Nephron (organoid): ENCODE data around the gene SNED1.
A peak's percentile ranks its signal among the peaks of the same experiment; 100 is the strongest.

ENCODE experiments used
- H3K27ac Mint-ChIP-seq, 3 experiments: 2 replicates each; pipeline ENCODE4 v1.8.0; 2020; ENCODE audit warnings: mixed read lengths in 3 of 3, mild to moderate bottlenecking in 2 of 3, moderate library complexity in 1 of 3
- H3K27me3 Mint-ChIP-seq: 2 replicates; pipeline ENCODE4 v1.8.0; 2021; ENCODE audit warnings: low read depth, mild to moderate bottlenecking, moderate library complexity, mixed read lengths
- H3K36me3 Mint-ChIP-seq: 2 replicates; pipeline ENCODE4 v1.8.0; 2020; ENCODE audit warnings: low read depth, mixed read lengths
- H3K4me1 Mint-ChIP-seq: 2 replicates; pipeline ENCODE4 v1.8.0; 2020; ENCODE audit warnings: mixed read lengths
- H3K4me3 Mint-ChIP-seq, 3 experiments: 2 replicates each; pipeline ENCODE4 v1.8.0; 2020; ENCODE audit warnings: mild to moderate bottlenecking in 3 of 3, mixed read lengths in 3 of 3, moderate library complexity in 2 of 3
- H3K9me3 Mint-ChIP-seq: 2 replicates; pipeline ENCODE4 v1.8.0; 2020; ENCODE audit warnings: mixed read lengths
- TF ChIP-seq, protein P1 (sequence below), 3 experiments: fragments of 200-600 bp; sonication (generic); IDR thresholded peaks; one replicate each; pipeline ENCODE4 v1.5.0; 2021; ENCODE audit warnings: antibody characterized with exemption in 3 of 3; ENCODE audit not compliant: unreplicated experiment in 3 of 3

The SNED1 gene

DNA sequence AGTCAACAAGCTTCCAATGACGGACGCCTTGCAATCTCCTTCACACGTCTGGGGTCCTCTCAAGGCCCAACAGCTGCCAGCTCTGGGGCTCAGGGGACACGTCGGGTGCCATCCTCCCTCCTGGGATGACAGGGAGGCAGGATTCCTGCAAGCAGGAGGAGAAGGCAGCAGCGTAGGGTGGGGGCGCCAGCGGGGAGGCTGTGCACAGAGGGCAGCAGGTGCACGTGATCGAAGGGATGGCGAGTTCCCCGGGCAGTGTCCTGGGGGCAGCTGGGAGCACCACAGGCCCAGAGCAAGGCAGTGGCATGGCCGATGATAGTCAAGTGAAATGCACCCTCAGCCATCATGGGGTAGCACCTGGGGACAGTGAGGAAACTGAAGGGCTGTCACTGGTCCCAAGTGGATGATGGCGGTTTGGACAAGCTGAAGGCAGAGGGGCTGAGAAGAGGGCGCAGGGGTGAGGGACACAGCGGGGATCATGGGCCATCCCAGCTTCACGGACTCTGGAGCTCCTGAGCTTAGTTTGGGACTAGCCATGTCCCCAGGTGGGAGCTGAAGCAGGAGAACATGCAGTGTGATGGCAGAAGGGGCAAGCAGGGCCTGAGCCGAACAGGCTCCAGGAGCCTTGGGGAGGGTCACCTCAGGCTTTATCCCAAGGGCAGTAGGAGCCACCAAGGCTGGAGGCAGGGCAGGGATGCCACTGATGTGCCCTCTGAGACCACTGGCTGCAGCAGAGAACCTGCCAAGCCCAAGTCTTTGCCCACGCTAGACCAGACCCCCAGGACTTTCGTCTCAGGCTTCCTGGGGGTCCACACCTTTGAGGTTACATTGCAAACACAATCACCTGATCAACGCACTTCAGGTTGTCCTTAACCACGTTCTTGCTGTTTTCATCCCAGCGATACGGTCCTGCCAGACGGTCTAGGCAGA lies 16.3 kb upstream of the SNED1 start:
- peaks cover 10% of the 10 kb centered on the region for H3K4me1 Mint-ChIP-seq
- TF ChIP-seq, protein P1, sequence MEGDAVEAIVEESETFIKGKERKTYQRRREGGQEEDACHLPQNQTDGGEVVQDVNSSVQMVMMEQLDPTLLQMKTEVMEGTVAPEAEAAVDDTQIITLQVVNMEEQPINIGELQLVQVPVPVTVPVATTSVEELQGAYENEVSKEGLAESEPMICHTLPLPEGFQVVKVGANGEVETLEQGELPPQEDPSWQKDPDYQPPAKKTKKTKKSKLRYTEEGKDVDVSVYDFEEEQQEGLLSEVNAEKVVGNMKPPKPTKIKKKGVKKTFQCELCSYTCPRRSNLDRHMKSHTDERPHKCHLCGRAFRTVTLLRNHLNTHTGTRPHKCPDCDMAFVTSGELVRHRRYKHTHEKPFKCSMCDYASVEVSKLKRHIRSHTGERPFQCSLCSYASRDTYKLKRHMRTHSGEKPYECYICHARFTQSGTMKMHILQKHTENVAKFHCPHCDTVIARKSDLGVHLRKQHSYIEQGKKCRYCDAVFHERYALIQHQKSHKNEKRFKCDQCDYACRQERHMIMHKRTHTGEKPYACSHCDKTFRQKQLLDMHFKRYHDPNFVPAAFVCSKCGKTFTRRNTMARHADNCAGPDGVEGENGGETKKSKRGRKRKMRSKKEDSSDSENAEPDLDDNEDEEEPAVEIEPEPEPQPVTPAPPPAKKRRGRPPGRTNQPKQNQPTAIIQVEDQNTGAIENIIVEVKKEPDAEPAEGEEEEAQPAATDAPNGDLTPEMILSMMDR (IDR thresholded peaks at IDR 0.05; ENCODE audit: unreplicated experiment in 3 of 3) = no peak
- peak overlapping the region in 1 of 3 experiments; percentile 83 for H3K27ac Mint-ChIP-seq
- H3K4me3 Mint-ChIP-seq = no peak overlapping the region
- H3K9me3 Mint-ChIP-seq = no peaks in the 10 kb centered on the region
- no peaks in the 10 kb centered on the region for H3K36me3 Mint-ChIP-seq
- peaks cover 33% of the 10 kb centered on the region for H3K27me3 Mint-ChIP-seq

DNA sequence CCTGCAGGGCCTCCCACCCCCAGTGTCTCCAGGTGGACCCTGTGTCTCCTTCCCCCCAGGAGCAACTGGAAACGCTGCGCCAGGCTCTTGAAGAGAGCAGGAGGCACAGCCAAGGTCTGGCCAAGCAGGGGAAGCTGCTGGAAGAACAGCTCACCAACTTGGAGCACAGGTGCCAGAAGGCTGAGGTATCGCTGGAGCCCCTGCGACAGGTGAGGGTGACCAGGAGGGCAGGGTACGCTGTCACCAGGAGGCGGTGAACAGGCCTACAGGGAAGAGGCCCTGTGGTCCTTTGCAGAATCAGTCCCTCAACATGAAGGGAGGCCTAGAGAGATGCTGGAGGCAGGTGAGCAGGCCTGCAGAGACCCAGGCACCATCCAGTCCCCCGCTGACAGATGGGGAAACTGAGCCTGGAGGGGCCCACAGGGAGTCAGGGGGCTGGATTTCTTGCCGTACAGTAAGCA lies 15.6 kb upstream of the SNED1 start:
- H3K4me1 Mint-ChIP-seq = peaks cover 15% of the 10 kb centered on the region
- TF ChIP-seq, protein P1 (IDR thresholded peaks at IDR 0.05; ENCODE audit: unreplicated experiment in 3 of 3) = no peak
- no peaks in the 10 kb centered on the region for H3K9me3 Mint-ChIP-seq
- no peak overlapping the region for H3K27ac Mint-ChIP-seq
- peaks cover 33% of the 10 kb centered on the region for H3K27me3 Mint-ChIP-seq
- H3K4me3 Mint-ChIP-seq = no peak overlapping the region
- H3K36me3 Mint-ChIP-seq = no peaks in the 10 kb centered on the region

DNA sequence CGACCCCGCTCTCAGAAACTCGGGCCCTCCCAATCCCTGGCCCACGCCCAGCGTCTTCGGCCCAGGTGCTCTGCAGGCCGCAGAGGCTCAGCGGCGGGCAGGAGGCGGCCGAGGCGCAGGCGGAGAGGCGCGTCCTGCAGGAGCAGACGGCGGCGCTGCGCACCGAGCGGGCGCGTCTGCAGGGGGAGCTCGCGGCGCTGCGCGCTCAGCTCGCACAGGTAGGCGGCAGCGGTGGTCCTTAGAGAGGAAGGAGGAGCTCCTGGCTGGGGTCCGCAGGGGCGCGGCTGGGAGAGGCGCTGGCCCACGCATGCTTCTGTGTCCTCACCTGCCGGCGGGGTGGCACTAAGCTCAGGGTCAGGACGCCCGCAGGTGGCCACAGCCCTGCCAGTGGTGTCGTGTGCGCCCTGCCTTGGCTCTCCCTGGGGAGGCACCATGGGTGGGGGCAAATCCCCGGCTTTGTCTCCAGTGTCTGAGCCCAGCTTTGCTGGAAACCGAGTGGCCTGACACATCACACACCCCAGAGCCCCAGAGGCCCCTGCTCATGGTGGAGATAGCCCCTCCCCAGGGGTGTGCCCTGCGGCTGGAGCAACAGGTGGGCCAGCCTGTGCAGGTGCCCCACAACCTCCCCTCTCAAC lies 14.9 kb upstream of the SNED1 start:
- Mint-ChIP-seq H3K27ac (no peak overlapping the region), H3K36me3 (no peaks in the 10 kb centered on the region), H3K27me3 (peaks cover 33% of the 10 kb centered on the region), H3K9me3 (no peaks in the 10 kb centered on the region), H3K4me1 (peaks cover 20% of the 10 kb centered on the region), H3K4me3 (no peak overlapping the region)
- TF ChIP-seq, protein P1 (IDR thresholded peaks at IDR 0.05; ENCODE audit: unreplicated experiment in 3 of 3) = peak; percentile 49 to 60 (median 59)

DNA sequence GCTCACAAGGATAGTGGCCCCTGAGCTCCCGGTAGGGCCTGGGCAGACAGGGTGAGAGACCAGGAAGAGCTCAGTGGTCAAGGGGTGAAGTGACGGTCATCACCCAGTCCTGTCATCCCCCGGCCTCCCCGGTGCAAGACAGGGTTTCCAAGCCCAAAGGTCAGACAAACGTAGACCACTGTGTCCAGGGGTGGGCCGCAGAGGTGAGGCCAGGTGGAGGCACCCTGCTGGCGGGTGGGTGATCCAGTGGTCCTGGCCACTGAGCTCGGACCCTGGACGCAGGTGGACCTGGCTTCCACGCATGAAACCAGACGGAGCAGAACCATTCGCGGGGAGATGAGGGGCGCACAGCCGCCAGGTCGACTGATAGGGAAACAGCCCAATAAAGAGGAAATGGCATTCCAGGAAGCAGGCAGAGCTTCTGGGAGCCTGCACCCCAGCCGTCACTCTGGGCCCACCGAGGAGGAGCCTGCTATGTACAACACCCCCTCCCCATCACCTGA lies 14.4 kb upstream of the SNED1 start:
- Mint-ChIP-seq H3K4me3 (no peak overlapping the region), H3K4me1 (peaks cover 20% of the 10 kb centered on the region)
- TF ChIP-seq, protein P1 (IDR thresholded peaks at IDR 0.05; ENCODE audit: unreplicated experiment in 3 of 3) = no peak

DNA sequence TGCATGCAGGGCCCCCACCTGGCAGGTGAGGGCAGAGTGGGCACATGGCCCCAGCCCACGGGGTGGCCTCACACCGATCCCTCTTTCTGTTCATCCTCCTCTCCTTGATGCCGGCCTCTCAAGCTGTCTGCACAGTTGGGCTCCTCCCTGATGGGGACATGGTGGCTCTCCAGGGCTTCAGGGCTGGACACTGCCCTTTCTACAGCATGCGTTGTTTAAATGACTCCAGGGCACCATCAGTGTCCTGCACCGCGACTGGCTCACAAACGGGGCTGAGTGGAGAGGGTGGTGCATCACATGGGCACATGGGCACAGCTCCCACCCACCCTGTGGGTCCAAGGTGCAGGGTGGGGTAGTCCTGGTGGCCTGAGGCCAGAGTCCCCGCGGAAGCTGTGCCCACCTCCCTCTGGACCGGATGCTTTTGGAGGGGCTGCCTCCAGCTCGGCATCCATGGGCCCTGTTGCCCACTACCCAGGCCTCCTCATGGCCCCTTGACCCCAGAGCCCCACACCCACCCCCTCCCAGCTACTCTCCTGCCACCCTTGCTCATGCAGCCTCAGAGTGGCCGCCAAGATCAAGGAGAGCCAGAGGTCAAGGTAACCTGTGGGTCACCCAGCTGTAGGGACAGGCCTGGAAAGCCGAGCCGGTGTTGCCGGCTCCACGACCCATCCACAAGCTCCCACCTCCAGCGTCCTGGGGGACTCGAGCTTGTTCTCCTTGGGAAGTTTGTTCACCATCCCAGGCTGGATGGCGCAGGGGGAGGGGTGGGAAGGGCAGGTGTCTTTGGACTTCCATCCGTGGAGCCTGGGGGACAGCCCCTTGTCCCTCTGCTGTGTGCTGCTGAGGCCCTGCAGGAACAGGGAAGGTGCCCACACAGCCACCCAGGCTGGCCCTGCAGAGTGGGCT lies 12.3 kb upstream of the SNED1 start:
- Mint-ChIP-seq H3K4me1 (peaks cover 19% of the 10 kb centered on the region), H3K36me3 (no peaks in the 10 kb centered on the region), H3K27me3 (peaks cover 31% of the 10 kb centered on the region), H3K4me3 (no peak overlapping the region), H3K9me3 (no peaks in the 10 kb centered on the region), H3K27ac (peak overlapping the region in 1 of 3 experiments; percentile 46)
- TF ChIP-seq, protein P1 (IDR thresholded peaks at IDR 0.05; ENCODE audit: unreplicated experiment in 3 of 3) = no peak

More for the DNA sequence above, 14.4 kb upstream of the SNED1 start:
- Mint-ChIP-seq H3K9me3 (no peaks in the 10 kb centered on the region), H3K27me3 (peaks cover 33% of the 10 kb centered on the region), H3K36me3 (no peaks in the 10 kb centered on the region), H3K27ac (no peak overlapping the region)
